Activated T-cell treated with anti-CD3 and anti-CD28 coated beads for 48 hours (primary cell): ENCODE results near the gene CSKMT.
"Not testable (repeated sequence)": the region's sequence is repeated elsewhere in the genome, so short reads cannot be mapped to it uniquely, and the experiment has no call there.

Experiments
- DNase-seq: peaks from one replicate; pipeline ENCODE4 v3.0.0-alpha.2; 2020; ENCODE audit warnings: low read depth

CSKMT gene

GRCh38 chr11:62665075-62665598 is at the start of gene CSKMT, which contains the start of gene C11orf98:
CSKMT (plus strand) TSS chr11:62665312; CDS start chr11:62665880, 568 bp downstream.
C11orf98 (minus strand) TSS chr11:62665210; CDS start chr11:62665169, 41 bp downstream.
- peak; percentile 95 for DNase-seq

GRCh38 chr11:62615521-62615920 is 49.6 kb upstream of the CSKMT start:
- no peak for DNase-seq

- DNase-seq, result not testable (repeated sequence)
These were observed 48.2 kb upstream of the CSKMT start for GRCh38 chr11:62616957-62617356.

GRCh38 chr11:62621027-62621566 is 44.0 kb upstream of the CSKMT start:
- no peak for DNase-seq

- DNase-seq, result peak; percentile 95
These were observed 43.3 kb upstream of the CSKMT start, which contains the start of gene B3GAT3 for GRCh38 chr11:62621567-62622470. B3GAT3 (minus strand) TSS chr11:62621986; CDS start chr11:62621947, 39 bp downstream.

- no peak for DNase-seq
These were observed 42.5 kb upstream of the CSKMT start for GRCh38 chr11:62622476-62623089.

- DNase-seq, result no peak
These were observed 37.4 kb upstream of the CSKMT start for GRCh38 chr11:62627713-62628112.

GRCh38 chr11:62632492-62632891 is 32.6 kb upstream of the CSKMT start:
- DNase-seq, result no peak

GRCh38 chr11:62644220-62644619 is 20.9 kb upstream of the CSKMT start:
- no peak for DNase-seq

- DNase-seq, result no peak
These were observed 19.5 kb upstream of the CSKMT start for GRCh38 chr11:62645671-62645945.

- peak; percentile 99 for DNase-seq
These were observed 18.9 kb upstream of the CSKMT start, which contains the start of gene GANAB for GRCh38 chr11:62645946-62646824. GANAB (minus strand) TSS chr11:62646613; CDS start chr11:62646599, 14 bp downstream.

- DNase-seq, result no peak
These were observed 18.1 kb upstream of the CSKMT start for GRCh38 chr11:62646825-62647608.

- no peak for DNase-seq
These were observed 17.5 kb upstream of the CSKMT start for GRCh38 chr11:62647609-62648005.

GRCh38 chr11:62648185-62648966 is 16.7 kb upstream of the CSKMT start:
- no peak for DNase-seq

GRCh38 chr11:62648967-62649364 is 16.1 kb upstream of the CSKMT start:
- no peak for DNase-seq

GRCh38 chr11:62649486-62649885 is 15.6 kb upstream of the CSKMT start:
- no peak for DNase-seq

GRCh38 chr11:62650283-62650682 is 14.8 kb upstream of the CSKMT start:
- DNase-seq, result not testable (repeated sequence)

GRCh38 chr11:62652161-62653006 is 12.7 kb upstream of the CSKMT start:
- DNase-seq, result no peak

- DNase-seq, result no peak
These were observed 10.8 kb upstream of the CSKMT start for GRCh38 chr11:62654297-62654696.
